ENCODE results near the gene PAK3. TPM values are rescaled to one million over a fixed set of nuclear protein-coding genes. Genes with fewer than 3 reads are reported as not detected.

PAK3 gene
- total RNA-seq, 2 experiments from 2014 or later, result 0.17 TPM; not detected in 1

Other genes starting within 250 kb of the PAK3 start
- gene CAPN6, start 174.3 kb downstream of the PAK3 start, total RNA-seq, result not detected